GM21367 (cell line): ENCODE data around the gene ZNF674.
"Not testable (repeated sequence)": the region's sequence is repeated elsewhere in the genome, so short reads cannot be mapped to it uniquely, and the experiment has no call there.

Source experiments
- ATAC-seq: cut with Tn5 transposase; IDR thresholded peaks from one replicate; pipeline ENCODE4 v1.9.1; 2021; ENCODE audit not compliant: unreplicated experiment

ZNF674 gene

GRCh38 chrX:46478634-46479033, 66.6 kb downstream of the ZNF674 start:
- not testable (repeated sequence) for ATAC-seq

GRCh38 chrX:46477435-46477834, 67.8 kb downstream of the ZNF674 start:
- ATAC-seq, result no peak

- ATAC-seq, result no peak
These were observed 80.0 kb downstream of the ZNF674 start for GRCh38 chrX:46465203-46465602.

GRCh38 chrX:46463682-46464081, 81.5 kb downstream of the ZNF674 start:
- ATAC-seq, result no peak

GRCh38 chrX:46461660-46462191, 83.5 kb downstream of the ZNF674 start:
- ATAC-seq, result peak; percentile 95

- ATAC-seq, result not testable (repeated sequence)
These were observed 84.2 kb downstream of the ZNF674 start for GRCh38 chrX:46460801-46461659.

GRCh38 chrX:46459603-46460002, 85.6 kb downstream of the ZNF674 start:
- ATAC-seq, result no peak

- no peak for ATAC-seq
These were observed 88.9 kb downstream of the ZNF674 start for GRCh38 chrX:46456125-46456922.
